WTC11 (cell line): ENCODE measurements around the gene CNPY1. TPM values are rescaled to one million over a fixed set of nuclear protein-coding genes. Genes with fewer than 3 reads are reported as not detected.
A peak's percentile ranks its signal among the peaks of the same experiment; 100 is the strongest.

Experiments used
- ATAC-seq: fragments of 200-7000 bp; cut with Tn5 transposase; 2 replicates; pipeline ENCODE4 v1.10.0; 2021; ENCODE audit warnings: mild to moderate bottlenecking, moderate library complexity
- CTCF ChIA-PET: fragments of 300-600 bp; sonication (Branson Sonifier 250); formaldehyde crosslinking; loops from one replicate; lab custom pipeline; 2021; ENCODE audit warnings: antibody characterized with exemption; lab: Charles Lee
- POLR2A ChIA-PET: fragments of 350-600 bp; sonication (Branson Sonifier 250); formaldehyde crosslinking; loops from one replicate; lab custom pipeline; 2021; ENCODE audit warnings: antibody characterized with exemption; lab: Charles Lee
- DNase-seq: peaks from one replicate; pipeline ENCODE4 v3.0.0; 2021; ENCODE audit warnings: low spot score
- H3K27ac Mint-ChIP-seq: 2 replicates; pipeline ENCODE4 v1.8.0; 2021; ENCODE audit warnings: mixed read lengths
- H3K27me3 Mint-ChIP-seq: 2 replicates; pipeline ENCODE4 v1.8.0; 2021; ENCODE audit warnings: low read depth, mild to moderate bottlenecking, moderate library complexity, mixed read lengths
- H3K36me3 Mint-ChIP-seq: 2 replicates; pipeline ENCODE4 v1.8.0; 2021; ENCODE audit warnings: mixed read lengths
- H3K4me1 Mint-ChIP-seq: 2 replicates; pipeline ENCODE4 v1.8.0; 2022; ENCODE audit warnings: mixed read lengths
- H3K4me3 Mint-ChIP-seq: 2 replicates; pipeline ENCODE4 v1.8.0; 2021; ENCODE audit warnings: mild to moderate bottlenecking, moderate library complexity, mixed read lengths
- H3K9me3 Mint-ChIP-seq: 2 replicates; pipeline ENCODE4 v1.8.0; 2021; ENCODE audit warnings: mixed read lengths
- ARID4B ChIP-seq: sonication (generic); formaldehyde crosslinking; IDR thresholded peaks from 2 replicates; pipeline ENCODE4 v1.8.0; 2023; ENCODE audit warnings: missing genetic modification reagents, mild to moderate bottlenecking, borderline replicate concordance
- ATF3 ChIP-seq: sonication (generic); formaldehyde crosslinking; conservative IDR thresholded peaks from 2 replicates; pipeline ENCODE4 v1.8.1; 2022; ENCODE audit warnings: mild to moderate bottlenecking, missing genetic modification reagents
- CDX4 ChIP-seq: fragments of 250-450 bp; sonication (Bioruptor Pico); IDR thresholded peaks from 2 replicates; pipeline ENCODE4 v1.9.0; 2021; ENCODE audit warnings: moderate library complexity, mild to moderate bottlenecking, inconsistent platforms, borderline replicate concordance
- CREM ChIP-seq: sonication (generic); formaldehyde crosslinking; IDR thresholded peaks from 2 replicates; pipeline ENCODE4 v1.8.1; 2022; ENCODE audit warnings: mild to moderate bottlenecking, missing genetic modification reagents, moderate library complexity
- FOXP1 ChIP-seq: sonication (generic); formaldehyde crosslinking; IDR thresholded peaks from 2 replicates; pipeline ENCODE4 v1.8.0; 2022; ENCODE audit warnings: missing genetic modification reagents, mild to moderate bottlenecking, moderate library complexity, borderline replicate concordance
- FOXP4 ChIP-seq: sonication (generic); formaldehyde crosslinking; IDR thresholded peaks from 2 replicates; pipeline ENCODE4 v1.8.0; 2022; ENCODE audit warnings: mild to moderate bottlenecking, missing genetic modification reagents
- GABPB1 ChIP-seq: sonication (generic); formaldehyde crosslinking; IDR thresholded peaks from 2 replicates; pipeline ENCODE4 v1.8.1; 2023; ENCODE audit warnings: mild to moderate bottlenecking, missing genetic modification reagents
- IRF1 ChIP-seq: sonication (generic); formaldehyde crosslinking; IDR thresholded peaks from 2 replicates; pipeline ENCODE4 v1.8.0; 2023; ENCODE audit warnings: missing genetic modification reagents
- MXD4 ChIP-seq: fragments of 250-450 bp; sonication (Bioruptor Pico); IDR thresholded peaks from 2 replicates; pipeline ENCODE4 v1.8.0; 2021; ENCODE audit warnings: mild to moderate bottlenecking, moderate library complexity, borderline replicate concordance
- MYBL2 ChIP-seq: sonication (generic); formaldehyde crosslinking; IDR thresholded peaks from 2 replicates; pipeline ENCODE4 v1.8.1; 2023; ENCODE audit warnings: mild to moderate bottlenecking, moderate library complexity, missing genetic modification reagents
- NFE2L1 ChIP-seq: sonication (generic); formaldehyde crosslinking; IDR thresholded peaks from 2 replicates; pipeline ENCODE4 v1.8.1; 2023; ENCODE audit warnings: missing genetic modification reagents
- PRRX2 ChIP-seq: fragments of 250-450 bp; sonication (Bioruptor Pico); IDR thresholded peaks from 2 replicates; pipeline ENCODE4 v1.8.0; 2021; ENCODE audit warnings: mild to moderate bottlenecking
- RORB ChIP-seq: fragments of 250-450 bp; sonication (Bioruptor Pico); IDR thresholded peaks from 2 replicates; pipeline ENCODE4 v1.9.0; 2021; ENCODE audit warnings: mild to moderate bottlenecking
- SOX15 ChIP-seq: fragments of 250-450 bp; sonication (Bioruptor Pico); IDR thresholded peaks from 2 replicates; pipeline ENCODE4 v1.9.0; 2021; ENCODE audit warnings: mild to moderate bottlenecking
- USF1 ChIP-seq: sonication (generic); formaldehyde crosslinking; IDR thresholded peaks from 2 replicates; pipeline ENCODE4 v1.8.0; 2022; ENCODE audit warnings: mild to moderate bottlenecking, missing genetic modification reagents
- USF2 ChIP-seq: sonication (generic); formaldehyde crosslinking; IDR thresholded peaks from 2 replicates; pipeline ENCODE4 v1.8.1; 2023; ENCODE audit warnings: mild to moderate bottlenecking, missing genetic modification reagents, moderate library complexity
- total RNA-seq: library from RNA; stranded (reverse); gene quantifications from 3 replicates; pipeline ENCODE4 v1.2.3, GENCODE V29; 2021

CNPY1 gene
- total RNA-seq, 1 experiment from 2014 or later, result 0.09 TPM

GRCh38 chr7:155540553-155540952 lies 5.8 kb downstream of the CNPY1 start:
- POLR2A ChIA-PET, result no interaction called here

GRCh38 chr7:155538293-155538692 lies 8.1 kb downstream of the CNPY1 start:
- CTCF ChIA-PET, result interaction anchor here (1.8 kb wide), 1 partner anchor 60 kb away, joined by 8 read pairs; no protein-coding TSS in a partner anchor
- H3K4me1 Mint-ChIP-seq, result peaks cover 11% of the 10 kb centered on the region
- H3K27ac Mint-ChIP-seq, result no peak overlapping the region
- POLR2A ChIA-PET, result no interaction called here
- H3K36me3 Mint-ChIP-seq, result no peaks in the 10 kb centered on the region
- H3K9me3 Mint-ChIP-seq, result no peaks in the 10 kb centered on the region
- H3K4me3 Mint-ChIP-seq, result no peak overlapping the region
- ATAC-seq (peak; percentile 40), DNase-seq (peak; percentile 33)
- H3K27me3 Mint-ChIP-seq, result peaks cover 47% of the 10 kb centered on the region
- TF ChIP-seq NFE2L1 (CRISPR knock-in tag), result no peak
- peak; percentile 65 for TF ChIP-seq USF2 (CRISPR knock-in tag)
- peak; percentile 49; the same call in 1 of the 2 replicates for TF ChIP-seq USF1

More at GRCh38 chr7:155540553-155540952, 5.8 kb downstream of the CNPY1 start:
- Mint-ChIP-seq H3K36me3 (no peaks in the 10 kb centered on the region), H3K9me3 (no peaks in the 10 kb centered on the region), H3K4me3 (no peak overlapping the region), H3K4me1 (peaks cover 7% of the 10 kb centered on the region), H3K27ac (no peak overlapping the region), H3K27me3 (peaks cover 25% of the 10 kb centered on the region)
- TF ChIP-seq MXD4 (no peak), CREM (CRISPR knock-in tag) (no peak), IRF1 (no peak), ATF3 (no peak), SOX15 (no peak), FOXP1 (CRISPR knock-in tag) (no peak), GABPB1 (no peak)
- CTCF ChIA-PET, result interaction anchor here (1.0 to 1.4 kb wide), 2 partner anchors 86 to 91 kb away, joined by 3 to 6 read pairs; no protein-coding TSS in a partner anchor
- DNase-seq, result no peak
- ATAC-seq, result no peak

- ChIA-PET CTCF (interaction anchor here (1.2 kb wide), 1 partner anchor 62 kb away, joined by 3 read pairs; no protein-coding TSS in a partner anchor), POLR2A (no interaction called here)
- no peak for ATAC-seq
- Mint-ChIP-seq H3K27me3 (peaks cover 61% of the 10 kb centered on the region), H3K36me3 (peaks cover 4% of the 10 kb centered on the region), H3K4me1 (peaks cover 21% of the 10 kb centered on the region), H3K4me3 (no peak overlapping the region), H3K9me3 (no peaks in the 10 kb centered on the region), H3K27ac (no peak overlapping the region)
- TF ChIP-seq PRRX2 (CRISPR knock-in tag) (no peak), RORB (CRISPR knock-in tag) (no peak)
- no peak for DNase-seq
Measured at GRCh38 chr7:155536451-155536850, 9.9 kb downstream of the CNPY1 start.

- H3K36me3 Mint-ChIP-seq, result peaks cover 4% of the 10 kb centered on the region
- peaks cover 75% of the 10 kb centered on the region for H3K27me3 Mint-ChIP-seq
- H3K4me3 Mint-ChIP-seq, result no peak overlapping the region
- peaks cover 19% of the 10 kb centered on the region for H3K4me1 Mint-ChIP-seq
- ChIA-PET CTCF (interaction anchor here (0.7 to 2.6 kb wide), 8 partner anchors 8 to 64 kb away, joined by 3 to 8 read pairs (median 3); partner anchors contain the start of gene CNPY1), POLR2A (no interaction called here)
- no peak for ATAC-seq
- H3K9me3 Mint-ChIP-seq, result no peaks in the 10 kb centered on the region
- H3K27ac Mint-ChIP-seq, result no peak overlapping the region
- DNase-seq, result no peak
- TF ChIP-seq FOXP4 (CRISPR knock-in tag), result no peak
- no peak for TF ChIP-seq MYBL2 (CRISPR knock-in tag)
- TF ChIP-seq PRRX2 (CRISPR knock-in tag), result no peak
- no peak for TF ChIP-seq CDX4 (CRISPR knock-in tag)
- no peak for TF ChIP-seq ARID4B
- no peak for TF ChIP-seq GABPB1
- TF ChIP-seq, all 79 proteins: peak for 0
Measured at GRCh38 chr7:155534691-155535090, 11.7 kb downstream of the CNPY1 start.
